IMR-90 (cell line): Measurements from ENCODE around the gene CYB5B. TPM values are rescaled to one million over a fixed set of nuclear protein-coding genes. Genes with fewer than 3 reads are reported as not detected.

Source experiments
- ATAC-seq: fragments of 200-7000 bp; cut with Tn5 transposase; 2 replicates; pipeline ENCODE4 v1.9.1; 2020; ENCODE audit warnings: low read depth, mild to moderate bottlenecking, moderate library complexity
- BruUV-seq: library from RNA; stranded (reverse); fragments of 400-500 nt; replicated peaks from 2 replicates; lab custom pipeline; 2021; lab: Mats Ljungman, UMichigan
- CTCF ChIA-PET: fragments of 300-600 bp; formaldehyde crosslinking; extraction: SDS; loops from one replicate; lab custom pipeline; 2021; ENCODE audit warnings: antibody characterized with exemption; lab: Yijun Ruan, JAX
- POLR2A ChIA-PET: fragments of 300-600 bp; sonication (Branson Sonifier 250); formaldehyde crosslinking; loops from one replicate; lab custom pipeline; 2022; ENCODE audit warnings: antibody characterized with exemption; ENCODE audit not compliant: unreplicated experiment; lab: Charles Lee
- DNase-seq: peaks from one replicate; pipeline ENCODE4 v3.0.0; 2013
- H2AFZ ChIP-seq: replicated peaks from 2 replicates; pipeline ENCODE3; 2013; ENCODE audit warnings: low read length, mild to moderate bottlenecking; ENCODE audit not compliant: poor library complexity
- H2AK5ac ChIP-seq: 2 replicates; pipeline ENCODE4 v1.6.1; 2013; ENCODE audit warnings: low read depth, low read length, inconsistent platforms
- H2AK9ac ChIP-seq: replicated peaks from 2 replicates; pipeline ENCODE3; 2013; ENCODE audit warnings: mild to moderate bottlenecking, low read depth, low read length, moderate library complexity; ENCODE audit not compliant: poor library complexity
- H2BK120ac ChIP-seq: 2 replicates; pipeline ENCODE4 v1.6.1; 2013; ENCODE audit warnings: low read depth, low read length, inconsistent platforms
- H2BK15ac ChIP-seq: 3 replicates; pipeline ENCODE4 v1.6.1; 2013; ENCODE audit warnings: low read depth, low read length, inconsistent platforms
- H2BK20ac ChIP-seq: 2 replicates; pipeline ENCODE4 v1.6.1; 2013; ENCODE audit warnings: low read depth, mild to moderate bottlenecking, inconsistent platforms, low read length, moderate library complexity
- H2BK5ac ChIP-seq: 2 replicates; pipeline ENCODE4 v1.6.1; 2013; ENCODE audit warnings: mild to moderate bottlenecking, low read depth, low read length, inconsistent platforms; ENCODE audit not compliant: poor library complexity, severe bottlenecking
- H3K14ac ChIP-seq: replicated peaks from 2 replicates; pipeline ENCODE4 v1.6.1; 2013; ENCODE audit warnings: low read depth, low read length, inconsistent platforms
- H3K18ac ChIP-seq: 2 replicates; pipeline ENCODE4 v1.6.1; 2013; ENCODE audit warnings: low read depth, low read length, control low read depth
- H3K23ac ChIP-seq: 2 replicates; pipeline ENCODE4 v1.6.1; 2013; ENCODE audit warnings: low read depth, low read length, inconsistent platforms
- H3K27ac ChIP-seq: 2 replicates; pipeline ENCODE4 v1.5.1; 2013; ENCODE audit warnings: mild to moderate bottlenecking, control low read depth, low read length; ENCODE audit not compliant: insufficient read depth
- H3K27me3 ChIP-seq: 2 replicates; pipeline ENCODE4 v1.6.1; 2013; ENCODE audit warnings: low read length; ENCODE audit not compliant: control insufficient read depth, insufficient read depth
- H3K36me3 ChIP-seq: 2 replicates; pipeline ENCODE4 v1.6.1; 2013; ENCODE audit warnings: low read length, mixed read lengths; ENCODE audit not compliant: control insufficient read depth, insufficient read depth
- H3K4ac ChIP-seq: 2 replicates; pipeline ENCODE4 v1.6.1; 2013; ENCODE audit warnings: low read depth, low read length, inconsistent platforms
- H3K4me1 ChIP-seq: 2 replicates; pipeline ENCODE4 v1.6.1; 2013; ENCODE audit warnings: low read length, mixed read lengths; ENCODE audit not compliant: control insufficient read depth, insufficient read depth
- H3K4me2 ChIP-seq: 2 replicates; pipeline ENCODE4 v1.6.1; 2013; ENCODE audit warnings: low read depth, mild to moderate bottlenecking, control low read depth, low read length, moderate library complexity
- H3K4me3 ChIP-seq: 2 replicates; pipeline ENCODE4 v1.5.1; 2013; ENCODE audit warnings: low read depth, mild to moderate bottlenecking, control low read depth, low read length, moderate library complexity; ENCODE audit not compliant: insufficient read depth
- H3K56ac ChIP-seq: 2 replicates; pipeline ENCODE4 v1.6.1; 2013; ENCODE audit warnings: low read length, inconsistent platforms; ENCODE audit not compliant: insufficient read depth; ENCODE audit errors: extremely low read depth
- H3K79me1 ChIP-seq, 2 experiments: 2 replicates each; pipeline ENCODE4 v1.6.1; 2013; ENCODE audit warnings: low read length in 2 of 2, inconsistent platforms in 1 of 2, low read depth in 1 of 2
- H3K9ac ChIP-seq: 2 replicates; pipeline ENCODE4 v1.6.1; 2013; ENCODE audit warnings: low read depth, low read length, control low read depth
- H3K9me1 ChIP-seq: 2 replicates; pipeline ENCODE4 v1.6.1; 2013; ENCODE audit warnings: low read length, inconsistent platforms; ENCODE audit not compliant: insufficient read depth
- H3K9me3 ChIP-seq: 2 replicates; pipeline ENCODE4 v1.6.1; 2013; ENCODE audit warnings: low read length; ENCODE audit not compliant: control insufficient read depth, insufficient read depth
- H4K20me1 ChIP-seq: 2 replicates; pipeline ENCODE4 v1.6.1; 2013; ENCODE audit warnings: low read length, inconsistent platforms; ENCODE audit not compliant: insufficient read depth
- H4K5ac ChIP-seq: 2 replicates; pipeline ENCODE4 v1.6.1; 2013; ENCODE audit warnings: mild to moderate bottlenecking, low read depth, low read length, control low read depth
- H4K8ac ChIP-seq, 2 experiments: 2 replicates each; pipeline ENCODE4 v1.6.1; 2013; ENCODE audit warnings: low read depth in 2 of 2, low read length in 2 of 2, control low read depth in 1 of 2, inconsistent platforms in 1 of 2
- H4K91ac ChIP-seq: 2 replicates; pipeline ENCODE4 v1.6.1; 2013; ENCODE audit warnings: low read depth, low read length, inconsistent platforms; ENCODE audit not compliant: insufficient read depth
- BHLHE40 ChIP-seq: fragments of 150-350 bp; IDR thresholded peaks from 2 replicates; pipeline ENCODE4 v1.6.1; 2016; ENCODE audit warnings: mild to moderate bottlenecking, low read depth, low read length
- CEBPB ChIP-seq: IDR thresholded peaks from 2 replicates; pipeline ENCODE4 v1.6.1; 2012; ENCODE audit warnings: low read depth, low read length, improper control_type of control experiment
- CHD1 ChIP-seq: IDR thresholded peaks from 2 replicates; pipeline ENCODE4 v1.6.1; 2012; ENCODE audit warnings: low read depth, low read length, improper control_type of control experiment
- CTCF ChIP-seq: conservative IDR thresholded peaks from 2 replicates; pipeline ENCODE4 v1.5.1; 2012; ENCODE audit warnings: mild to moderate bottlenecking, low read depth, low read length, improper control_type of control experiment
- ELK1 ChIP-seq: fragments of 150-350 bp; IDR thresholded peaks from 2 replicates; pipeline ENCODE4 v1.6.1; 2016; ENCODE audit warnings: low read depth, mild to moderate bottlenecking, low read length, moderate library complexity, borderline replicate concordance
- FOS ChIP-seq: fragments of 150-350 bp; IDR thresholded peaks from 2 replicates; pipeline ENCODE4 v1.6.1; 2016; ENCODE audit warnings: low read depth, low read length
- MAFK ChIP-seq: IDR thresholded peaks from 2 replicates; pipeline ENCODE4 v1.6.1; 2012; ENCODE audit warnings: low read depth, low read length, improper control_type of control experiment
- MAZ ChIP-seq: IDR thresholded peaks from 2 replicates; pipeline ENCODE4 v1.6.1; 2012; ENCODE audit warnings: low read depth, mild to moderate bottlenecking, low read length, improper control_type of control experiment, moderate library complexity, borderline replicate concordance
- MXI1 ChIP-seq: IDR thresholded peaks from 2 replicates; pipeline ENCODE4 v1.6.1; 2012; ENCODE audit warnings: low read depth, mild to moderate bottlenecking, low read length, moderate library complexity, borderline replicate concordance
- NFE2L2 ChIP-seq: fragments of 150-350 bp; IDR thresholded peaks from 2 replicates; pipeline ENCODE4 v1.6.1; 2016; ENCODE audit warnings: low read depth, mild to moderate bottlenecking, low read length
- POLR2A ChIP-seq: IDR thresholded peaks from 2 replicates; pipeline ENCODE4 v1.6.1; 2012; ENCODE audit warnings: mild to moderate bottlenecking, low read depth, low read length
- RAD21 ChIP-seq: IDR thresholded peaks from 2 replicates; pipeline ENCODE4 v1.6.1; 2012; ENCODE audit warnings: low read length, improper control_type of control experiment
- RCOR1 ChIP-seq: IDR thresholded peaks from 2 replicates; pipeline ENCODE4 v1.6.1; 2012; ENCODE audit warnings: mild to moderate bottlenecking, low read length, improper control_type of control experiment; ENCODE audit not compliant: insufficient replicate concordance
- RFX5 ChIP-seq: IDR thresholded peaks from 2 replicates; pipeline ENCODE4 v1.8.0; 2012; ENCODE audit warnings: low read depth, mild to moderate bottlenecking, low read length, moderate library complexity
- SMC3 ChIP-seq: fragments of 150-350 bp; IDR thresholded peaks from 2 replicates; pipeline ENCODE4 v1.6.1; 2016; ENCODE audit warnings: low read depth, mild to moderate bottlenecking, antibody characterized with exemption, low read length, moderate library complexity
- USF2 ChIP-seq: fragments of 150-350 bp; IDR thresholded peaks from 2 replicates; pipeline ENCODE4 v1.6.1; 2017; ENCODE audit warnings: mild to moderate bottlenecking, antibody characterized with exemption, low read length, low read depth
- WGBS, 2 experiments: methylation state at CpG; one replicate each; pipeline versions ENCODE4 v1.1.5 to v1.1.7; 2013; ENCODE audit warnings: missing lambda C conversion rate in 2 of 2; ENCODE audit not compliant: insufficient read length in 1 of 2; ENCODE audit errors: extremely low coverage in 2 of 2; 5-methylcytosine and 5-hydroxymethylcytosine counted together
- dilution Hi-C: fragments of 300-500 bp; cut with HindIII; formaldehyde crosslinking; loops from one replicate; pipeline ENCODE4 v1.14.3; 2018; ENCODE audit warnings: low sequenced_read_pairs; ENCODE audit not compliant: unreplicated experiment
- in situ Hi-C: fragments of 300-500 bp; cut with MboI; formaldehyde crosslinking; loops from 3 replicates; pipeline ENCODE4 v1.14.3; 2019; ENCODE audit warnings: low sequenced_read_pairs, inconsistent platforms, mixed read lengths
- intact Hi-C: fragments of 100-400 bp; cut with micrococcal nuclease; formaldehyde crosslinking; loops from 2 replicates; pipeline ENCODE4 v1.10.0; 2022
- polyA plus RNA-seq, 3 experiments: library from polyadenylated mRNA; depleted of rRNA; stranded (reverse); fragments of >200 nt; gene quantifications; 2 replicates each; pipeline ENCODE4 v1.2.3, GENCODE V29; 2012; ENCODE audit warnings: low replicate concordance in 1 of 3
- total RNA-seq: library from RNA; depleted of rRNA; stranded (reverse); fragments of >200 nt; gene quantifications from 2 replicates; pipeline ENCODE4 v1.2.3, GENCODE V29; 2012

The CYB5B gene
- total and polyA plus RNA-seq, 2 of the 4 experiments (the other 2 are of a cell fraction): 100 to 102 TPM

- CTCF ChIA-PET: no interaction called here
- Histone ChIP-seq H3K9ac (no peak overlapping the region), H3K9me3 (no peaks in the 10 kb centered on the region), H3K36me3 (peaks cover 2% of the 10 kb centered on the region), H4K5ac (no peak overlapping the region), H2AFZ (no peak overlapping the region), H3K9me1 (no peaks in the 10 kb centered on the region), H4K8ac (no peak overlapping the region), H3K14ac (no peak overlapping the region), H4K20me1 (no peaks in the 10 kb centered on the region), H3K79me1 (peaks cover 31 to 49% of the 10 kb centered on the region in 2 experiments), H3K4me3 (no peak overlapping the region), H3K4me2 (no peak overlapping the region), H3K23ac (no peak overlapping the region), H3K4me1 (no peaks in the 10 kb centered on the region), H2BK20ac (no peak overlapping the region), H2BK15ac (no peak overlapping the region), H3K18ac (no peak overlapping the region), H3K27ac (no peak overlapping the region), H4K91ac (no peak overlapping the region), H3K56ac (no peak overlapping the region), H2AK9ac (no peak overlapping the region), H3K4ac (no peak overlapping the region), H2BK5ac (no peak overlapping the region), H3K27me3 (no peaks in the 10 kb centered on the region), H2BK120ac (no peak overlapping the region), H2AK5ac (no peak overlapping the region)
- dilution Hi-C loops: no loop called here
- ATAC-seq (no peak), DNase-seq (no peak)
- intact Hi-C loops: no loop called here
- BruUV-seq: no TSS peak
- TF ChIP-seq SMC3 (no peak), MAFK (no peak), RFX5 (no peak), NFE2L2 (no peak), ELK1 (no peak), RCOR1 (no peak), POLR2A (no peak), FOS (no peak), RAD21 (no peak), CHD1 (no peak), USF2 (no peak), CEBPB (no peak), BHLHE40 (no peak), CTCF (no peak), MAZ (no peak), MXI1 (no peak)
- POLR2A ChIA-PET: no interaction called here
- no CpG with 5 or more reads among the region's 2 CpGs for WGBS, 2 experiments
- in situ Hi-C loops: no loop called here
These were observed 12.5 kb downstream of the CYB5B start for GRCh38 chr16:69436896-69437295.
